Neural cell (in vitro differentiated cells): ENCODE measurements around the gene SLC6A11.

ENCODE experiments used
- EP300 ChIP-seq: fragments of 450-650 bp; conservative IDR thresholded peaks from 2 replicates; pipeline ENCODE4 v1.6.1; 2014; ENCODE audit warnings: antibody characterized with exemption, mild to moderate bottlenecking, moderate library complexity; ENCODE audit not compliant: poor library complexity, severe bottlenecking
- TF ChIP-seq, protein P1 (sequence below): fragments of 450-650 bp; IDR thresholded peaks from 2 replicates; pipeline ENCODE4 v1.5.1; 2014; ENCODE audit warnings: antibody characterized with exemption, mild to moderate bottlenecking, moderate library complexity; ENCODE audit not compliant: poor library complexity, severe bottlenecking
- TF ChIP-seq, protein P2 (sequence below): IDR thresholded peaks from 2 replicates; pipeline ENCODE4 v1.6.1; 2012; ENCODE audit warnings: borderline replicate concordance

- TF ChIP-seq, protein P1, sequence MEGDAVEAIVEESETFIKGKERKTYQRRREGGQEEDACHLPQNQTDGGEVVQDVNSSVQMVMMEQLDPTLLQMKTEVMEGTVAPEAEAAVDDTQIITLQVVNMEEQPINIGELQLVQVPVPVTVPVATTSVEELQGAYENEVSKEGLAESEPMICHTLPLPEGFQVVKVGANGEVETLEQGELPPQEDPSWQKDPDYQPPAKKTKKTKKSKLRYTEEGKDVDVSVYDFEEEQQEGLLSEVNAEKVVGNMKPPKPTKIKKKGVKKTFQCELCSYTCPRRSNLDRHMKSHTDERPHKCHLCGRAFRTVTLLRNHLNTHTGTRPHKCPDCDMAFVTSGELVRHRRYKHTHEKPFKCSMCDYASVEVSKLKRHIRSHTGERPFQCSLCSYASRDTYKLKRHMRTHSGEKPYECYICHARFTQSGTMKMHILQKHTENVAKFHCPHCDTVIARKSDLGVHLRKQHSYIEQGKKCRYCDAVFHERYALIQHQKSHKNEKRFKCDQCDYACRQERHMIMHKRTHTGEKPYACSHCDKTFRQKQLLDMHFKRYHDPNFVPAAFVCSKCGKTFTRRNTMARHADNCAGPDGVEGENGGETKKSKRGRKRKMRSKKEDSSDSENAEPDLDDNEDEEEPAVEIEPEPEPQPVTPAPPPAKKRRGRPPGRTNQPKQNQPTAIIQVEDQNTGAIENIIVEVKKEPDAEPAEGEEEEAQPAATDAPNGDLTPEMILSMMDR: no peak
- TF ChIP-seq, protein P2, sequence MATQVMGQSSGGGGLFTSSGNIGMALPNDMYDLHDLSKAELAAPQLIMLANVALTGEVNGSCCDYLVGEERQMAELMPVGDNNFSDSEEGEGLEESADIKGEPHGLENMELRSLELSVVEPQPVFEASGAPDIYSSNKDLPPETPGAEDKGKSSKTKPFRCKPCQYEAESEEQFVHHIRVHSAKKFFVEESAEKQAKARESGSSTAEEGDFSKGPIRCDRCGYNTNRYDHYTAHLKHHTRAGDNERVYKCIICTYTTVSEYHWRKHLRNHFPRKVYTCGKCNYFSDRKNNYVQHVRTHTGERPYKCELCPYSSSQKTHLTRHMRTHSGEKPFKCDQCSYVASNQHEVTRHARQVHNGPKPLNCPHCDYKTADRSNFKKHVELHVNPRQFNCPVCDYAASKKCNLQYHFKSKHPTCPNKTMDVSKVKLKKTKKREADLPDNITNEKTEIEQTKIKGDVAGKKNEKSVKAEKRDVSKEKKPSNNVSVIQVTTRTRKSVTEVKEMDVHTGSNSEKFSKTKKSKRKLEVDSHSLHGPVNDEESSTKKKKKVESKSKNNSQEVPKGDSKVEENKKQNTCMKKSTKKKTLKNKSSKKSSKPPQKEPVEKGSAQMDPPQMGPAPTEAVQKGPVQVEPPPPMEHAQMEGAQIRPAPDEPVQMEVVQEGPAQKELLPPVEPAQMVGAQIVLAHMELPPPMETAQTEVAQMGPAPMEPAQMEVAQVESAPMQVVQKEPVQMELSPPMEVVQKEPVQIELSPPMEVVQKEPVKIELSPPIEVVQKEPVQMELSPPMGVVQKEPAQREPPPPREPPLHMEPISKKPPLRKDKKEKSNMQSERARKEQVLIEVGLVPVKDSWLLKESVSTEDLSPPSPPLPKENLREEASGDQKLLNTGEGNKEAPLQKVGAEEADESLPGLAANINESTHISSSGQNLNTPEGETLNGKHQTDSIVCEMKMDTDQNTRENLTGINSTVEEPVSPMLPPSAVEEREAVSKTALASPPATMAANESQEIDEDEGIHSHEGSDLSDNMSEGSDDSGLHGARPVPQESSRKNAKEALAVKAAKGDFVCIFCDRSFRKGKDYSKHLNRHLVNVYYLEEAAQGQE: no peak
- no peak for TF ChIP-seq EP300
These were observed 25.3 kb upstream of the SLC6A11 start for GRCh38 chr3:10790713-10791112.
